Lower lobe of right lung (tissue), 2 donors: ENCODE measurements around the gene MLLT6. TPM values are rescaled to one million over a fixed set of nuclear protein-coding genes. Genes with fewer than 3 reads are reported as not detected.

ENCODE experiments used
- ATAC-seq, 2 donors: fragments of 200-7000 bp; cut with Tn5 transposase; one replicate each; pipeline ENCODE4 v1.9.1; 2020 to 2022; ENCODE audit warnings: mild to moderate bottlenecking in 2 of 2, moderate library complexity in 2 of 2
- DNase-seq: peaks from one replicate; pipeline ENCODE4 v3.0.0-alpha.2; 2020
- H3K27ac ChIP-seq: fragments of 200-600 bp; one replicate; pipeline ENCODE4 v1.8.0; 2022
- H3K27me3 ChIP-seq: fragments of 200-600 bp; one replicate; pipeline ENCODE4 v1.8.0; 2022; ENCODE audit warnings: low read depth
- H3K36me3 ChIP-seq: fragments of 200-600 bp; one replicate; pipeline ENCODE4 v1.8.0; 2022; ENCODE audit warnings: mild to moderate bottlenecking
- H3K4me1 ChIP-seq: fragments of 200-600 bp; one replicate; pipeline ENCODE4 v1.8.0; 2022
- H3K4me3 ChIP-seq: fragments of 200-600 bp; one replicate; pipeline ENCODE4 v1.8.0; 2022; ENCODE audit warnings: mild to moderate bottlenecking
- H3K9me3 ChIP-seq: fragments of 200-600 bp; one replicate; pipeline ENCODE4 v1.8.0; 2022
- intact Hi-C: fragments of 100-400 bp; cut with DNase I; formaldehyde crosslinking; loops from one replicate; pipeline ENCODE4 v1.11.0; 2022
- total RNA-seq: library from RNA; stranded (reverse); fragmentation: NEBNext Ultra II Directional; extraction: Animal tissue kit (Norgen Biotek cat#: 25700); gene quantifications from one replicate; pipeline ENCODE4 v1.2.1, GENCODE V29; 2021
- TF ChIP-seq, protein P1 (sequence below): fragments of 200-600 bp; IDR thresholded peaks from one replicate; pipeline ENCODE4 v1.8.0; 2022; ENCODE audit warnings: antibody characterized with exemption, mild to moderate bottlenecking
- donor health status: DM: no; HTN: yes; CAD: no; lungs with severe emphysema.

The MLLT6 gene
- total RNA-seq, 1 donor from 2014 or later, result 135 TPM

- no peaks in the 10 kb centered on the region for H3K9me3 ChIP-seq
- H3K27ac ChIP-seq, result no peak overlapping the region
- H3K4me3 ChIP-seq, result no peak overlapping the region
- H3K27me3 ChIP-seq, result no peaks in the 10 kb centered on the region
- peaks cover 40% of the 10 kb centered on the region for H3K4me1 ChIP-seq
- DNase-seq, result no peak
- TF ChIP-seq, protein P1, sequence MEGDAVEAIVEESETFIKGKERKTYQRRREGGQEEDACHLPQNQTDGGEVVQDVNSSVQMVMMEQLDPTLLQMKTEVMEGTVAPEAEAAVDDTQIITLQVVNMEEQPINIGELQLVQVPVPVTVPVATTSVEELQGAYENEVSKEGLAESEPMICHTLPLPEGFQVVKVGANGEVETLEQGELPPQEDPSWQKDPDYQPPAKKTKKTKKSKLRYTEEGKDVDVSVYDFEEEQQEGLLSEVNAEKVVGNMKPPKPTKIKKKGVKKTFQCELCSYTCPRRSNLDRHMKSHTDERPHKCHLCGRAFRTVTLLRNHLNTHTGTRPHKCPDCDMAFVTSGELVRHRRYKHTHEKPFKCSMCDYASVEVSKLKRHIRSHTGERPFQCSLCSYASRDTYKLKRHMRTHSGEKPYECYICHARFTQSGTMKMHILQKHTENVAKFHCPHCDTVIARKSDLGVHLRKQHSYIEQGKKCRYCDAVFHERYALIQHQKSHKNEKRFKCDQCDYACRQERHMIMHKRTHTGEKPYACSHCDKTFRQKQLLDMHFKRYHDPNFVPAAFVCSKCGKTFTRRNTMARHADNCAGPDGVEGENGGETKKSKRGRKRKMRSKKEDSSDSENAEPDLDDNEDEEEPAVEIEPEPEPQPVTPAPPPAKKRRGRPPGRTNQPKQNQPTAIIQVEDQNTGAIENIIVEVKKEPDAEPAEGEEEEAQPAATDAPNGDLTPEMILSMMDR, result no peak
- ATAC-seq, result no peak
- intact Hi-C loops, result no loop called here
- H3K36me3 ChIP-seq, result peaks cover 48% of the 10 kb centered on the region
Measured at GRCh38 chr17:38740044-38740443, 35.0 kb downstream of the MLLT6 start.

GRCh38 chr17:38740806-38741205 lies 35.7 kb downstream of the MLLT6 start:
- DNase-seq, result no peak
- Histone ChIP-seq H3K9me3 (no peaks in the 10 kb centered on the region), H3K27ac (no peak overlapping the region), H3K27me3 (no peaks in the 10 kb centered on the region), H3K4me3 (no peak overlapping the region), H3K4me1 (peaks cover 39% of the 10 kb centered on the region), H3K36me3 (peaks cover 46% of the 10 kb centered on the region)
- ATAC-seq, result no peak
- TF ChIP-seq, protein P1, result no peak
- intact Hi-C loops, result no loop called here

- Histone ChIP-seq H3K36me3 (peaks cover 41% of the 10 kb centered on the region), H3K27ac (peak overlapping the region; percentile 87), H3K27me3 (no peaks in the 10 kb centered on the region), H3K9me3 (no peaks in the 10 kb centered on the region), H3K4me1 (peaks cover 45% of the 10 kb centered on the region), H3K4me3 (no peak overlapping the region)
- intact Hi-C loops, result no loop called here
- TF ChIP-seq, protein P1, result no peak
- DNase-seq, result no peak
- ATAC-seq, result no peak
Measured at GRCh38 chr17:38741461-38741860, 36.4 kb downstream of the MLLT6 start.

GRCh38 chr17:38741921-38742410 lies 36.9 kb downstream of the MLLT6 start:
- H3K9me3 ChIP-seq, result no peaks in the 10 kb centered on the region
- no peak overlapping the region for H3K4me3 ChIP-seq
- DNase-seq (peak; percentile 68), ATAC-seq (peak; percentile 73 to 79)
- peaks cover 50% of the 10 kb centered on the region for H3K4me1 ChIP-seq
- intact Hi-C loops, result no loop called here
- TF ChIP-seq, protein P1, result no peak
- no peaks in the 10 kb centered on the region for H3K27me3 ChIP-seq
- peaks cover 37% of the 10 kb centered on the region for H3K36me3 ChIP-seq
- peak overlapping the region; percentile 87 for H3K27ac ChIP-seq

GRCh38 chr17:38742411-38743308 lies 37.6 kb downstream of the MLLT6 start:
- peaks cover 30% of the 10 kb centered on the region for H3K36me3 ChIP-seq
- H3K27ac ChIP-seq, result peak overlapping the region; percentile 87
- peaks cover 57% of the 10 kb centered on the region for H3K4me1 ChIP-seq
- no peaks in the 10 kb centered on the region for H3K9me3 ChIP-seq
- intact Hi-C loops, result no loop called here
- peaks cover 7% of the 10 kb centered on the region for H3K27me3 ChIP-seq
- no peak overlapping the region for H3K4me3 ChIP-seq
- TF ChIP-seq, protein P1, result no peak
- ATAC-seq, result peak; percentile 64 to 70
- no peak for DNase-seq
